Liver (tissue), 9 donors: ENCODE data around the gene CYP2S1. TPM values are rescaled to one million over a fixed set of nuclear protein-coding genes. Genes with fewer than 3 reads are reported as not detected.

Experiments used
- DNase-seq: peaks from one replicate; pipeline ENCODE4 v3.0.0-alpha.2; 2017; ENCODE audit warnings: low spot score
- H3K27ac ChIP-seq, 2 donors: one replicate each; pipeline ENCODE4 v1.7.0; 2013; ENCODE audit warnings: inconsistent platforms in 2 of 2, low read length in 2 of 2, control low read depth in 1 of 2, low read depth in 1 of 2, mild to moderate bottlenecking in 1 of 2
- H3K27me3 ChIP-seq, 4 donors: one replicate each; pipeline versions ENCODE4 v1.6.1 to v1.7.0; 2013; ENCODE audit warnings: low read length in 3 of 4, inconsistent platforms in 1 of 4, mild to moderate bottlenecking in 1 of 4, moderate library complexity in 1 of 4; ENCODE audit not compliant: control insufficient read depth in 4 of 4, insufficient read depth in 4 of 4
- H3K36me3 ChIP-seq, 4 donors: one replicate each; pipeline versions ENCODE4 v1.6.1 to v1.7.0; 2013; ENCODE audit warnings: low read length in 3 of 4, mild to moderate bottlenecking in 3 of 4, low read depth in 1 of 4, moderate library complexity in 1 of 4; ENCODE audit not compliant: control insufficient read depth in 4 of 4, insufficient read depth in 3 of 4
- H3K4me1 ChIP-seq, 4 donors: one replicate each; pipeline versions ENCODE4 v1.6.1 to v1.7.0; 2013; ENCODE audit warnings: low read length in 3 of 4, mild to moderate bottlenecking in 3 of 4, moderate library complexity in 1 of 4; ENCODE audit not compliant: control insufficient read depth in 4 of 4, insufficient read depth in 4 of 4
- H3K4me3 ChIP-seq, 3 donors: one replicate each; pipeline versions ENCODE4 v1.6.1 to v1.7.0; 2013; ENCODE audit warnings: low read length in 3 of 3, control low read depth in 1 of 3, low read depth in 1 of 3, mild to moderate bottlenecking in 1 of 3
- H3K9ac ChIP-seq, 2 donors: one replicate each; pipeline ENCODE4 v1.7.0; 2013; ENCODE audit warnings: low read length in 2 of 2, mild to moderate bottlenecking in 2 of 2, moderate library complexity in 2 of 2, control low read depth in 1 of 2, low read depth in 1 of 2
- H3K9me3 ChIP-seq, 4 donors: one replicate each; pipeline versions ENCODE4 v1.6.1 to v1.7.0; 2013; ENCODE audit warnings: low read length in 3 of 4; ENCODE audit not compliant: control insufficient read depth in 4 of 4
- CTCF ChIP-seq: fragments of 150-350 bp; IDR thresholded peaks from 2 replicates; pipeline ENCODE4 v1.5.1; 2017; ENCODE audit warnings: improper control_type of control experiment, low read depth, low read length; ENCODE audit not compliant: missing input control
- EGR1 ChIP-seq, 2 donors: IDR thresholded peaks; 2 replicates each; pipeline ENCODE4 v1.6.1; 2016 to 2018; ENCODE audit warnings: antibody characterized with exemption in 2 of 2, low read depth in 2 of 2
- FOXA1 ChIP-seq: IDR thresholded peaks from 2 replicates; pipeline ENCODE4 v1.6.1; 2016; ENCODE audit warnings: antibody characterized with exemption
- FOXA2 ChIP-seq: IDR thresholded peaks from 2 replicates; pipeline ENCODE4 v1.6.1; 2016; ENCODE audit warnings: antibody characterized with exemption
- GABPA ChIP-seq, 2 donors: IDR thresholded peaks in 1 of 2; conservative IDR thresholded peaks in 1 of 2; 2 replicates each; pipeline ENCODE4 v1.6.1; 2016; ENCODE audit warnings: antibody characterized with exemption in 2 of 2, mild to moderate bottlenecking in 1 of 2, moderate library complexity in 1 of 2
- HNF4A ChIP-seq, 2 donors: conservative IDR thresholded peaks; 2 replicates each; pipeline ENCODE4 v1.6.1; 2016; ENCODE audit warnings: antibody characterized with exemption in 2 of 2, mild to moderate bottlenecking in 2 of 2
- JUND ChIP-seq, 2 donors: IDR thresholded peaks; 2 replicates each; pipeline ENCODE4 v1.6.1; 2016; ENCODE audit warnings: antibody characterized with exemption in 2 of 2
- MAX ChIP-seq: IDR thresholded peaks from 2 replicates; pipeline ENCODE4 v1.6.1; 2016; ENCODE audit warnings: antibody characterized with exemption
- RXRA ChIP-seq, 2 donors: IDR thresholded peaks; 2 replicates each; pipeline ENCODE4 v1.6.1; 2017 to 2018; ENCODE audit warnings: antibody characterized with exemption in 2 of 2, mild to moderate bottlenecking in 1 of 2
- SP1 ChIP-seq: IDR thresholded peaks from 2 replicates; pipeline ENCODE4 v1.6.1; 2018; ENCODE audit warnings: antibody characterized with exemption, mild to moderate bottlenecking
- TAF1 ChIP-seq: conservative IDR thresholded peaks from 2 replicates; pipeline ENCODE4 v1.6.1; 2016; ENCODE audit warnings: antibody characterized with exemption, mild to moderate bottlenecking
- YY1 ChIP-seq: IDR thresholded peaks from 2 replicates; pipeline ENCODE4 v1.6.1; 2016; ENCODE audit warnings: antibody characterized with exemption, mild to moderate bottlenecking
- ZBTB33 ChIP-seq: IDR thresholded peaks from 2 replicates; pipeline ENCODE4 v1.6.1; 2016; ENCODE audit warnings: antibody characterized with exemption
- WGBS: extraction: QIAGEN DNeasy Blood & Tissue Kit; methylation state at CpG from one replicate; pipeline ENCODE4 v1.1.7; 2013; 5-methylcytosine and 5-hydroxymethylcytosine counted together
- polyA plus RNA-seq, 2 donors: library from polyadenylated mRNA; stranded (reverse) in 1 of 2; unstranded in 1 of 2; fragments of 200-250 nt in 1 of 2; fragments of >200 nt in 1 of 2; fragmentation: Nextera tagmentation in 1 of 2; extraction: Ambion mirVana in 1 of 2; gene quantifications; one replicate each; pipeline versions ENCODE4 v1.2.1 to v1.2.3, GENCODE V29; 2013 to 2015
- total RNA-seq, 2 donors: library from RNA; depleted of rRNA; stranded (reverse); fragments of >200 nt; gene quantifications; one replicate each; pipeline ENCODE4 v1.2.3, GENCODE V29; 2014
- TF ChIP-seq, protein P1 (sequence below): IDR thresholded peaks from 2 replicates; pipeline ENCODE4 v1.6.1; 2016; ENCODE audit warnings: antibody characterized with exemption
- donor health status: healthy.
- donor health status: healthy.
- donor health status: healthy.
- donor health status: healthy.
- donor health status: healthy.

Gene CYP2S1
- total and polyA plus RNA-seq, 4 donors, result 0.35 to 1.9 (median 1.5) TPM

GRCh38 chr19:41224632-41225031 is 31.6 kb downstream of the CYP2S1 start:
- WGBS, result 95% methylated on average over 7 of the region's 7 CpGs
- Histone ChIP-seq H3K4me3 (no peak overlapping the region), H3K27ac (no peak overlapping the region), H3K9me3 (no peaks in the 10 kb centered on the region), H3K27me3 (peaks cover 0 to 2% (median 0%) of the 10 kb centered on the region in 4 donors), H3K36me3 (no peaks in the 10 kb centered on the region), H3K4me1 (peaks cover 0 to 11% (median 7%) of the 10 kb centered on the region in 4 donors), H3K9ac (no peak overlapping the region)
- TF ChIP-seq FOXA2 (no peak), ZBTB33 (no peak), MAX (no peak), SP1 (no peak), EGR1 (IDR thresholded peaks at IDR 0.05; ENCODE audit: low read depth in 2 of 2) (no peak), GABPA (IDR thresholded peaks at IDR 0.05 in 1 of 2, conservative IDR thresholded peaks at IDR 0.05 in 1 of 2) (no peak), HNF4A (conservative IDR thresholded peaks at IDR 0.05) (no peak)
- TF ChIP-seq, protein P1, sequence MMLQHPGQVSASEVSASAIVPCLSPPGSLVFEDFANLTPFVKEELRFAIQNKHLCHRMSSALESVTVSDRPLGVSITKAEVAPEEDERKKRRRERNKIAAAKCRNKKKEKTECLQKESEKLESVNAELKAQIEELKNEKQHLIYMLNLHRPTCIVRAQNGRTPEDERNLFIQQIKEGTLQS, result no peak
- no peak for DNase-seq

DNA sequence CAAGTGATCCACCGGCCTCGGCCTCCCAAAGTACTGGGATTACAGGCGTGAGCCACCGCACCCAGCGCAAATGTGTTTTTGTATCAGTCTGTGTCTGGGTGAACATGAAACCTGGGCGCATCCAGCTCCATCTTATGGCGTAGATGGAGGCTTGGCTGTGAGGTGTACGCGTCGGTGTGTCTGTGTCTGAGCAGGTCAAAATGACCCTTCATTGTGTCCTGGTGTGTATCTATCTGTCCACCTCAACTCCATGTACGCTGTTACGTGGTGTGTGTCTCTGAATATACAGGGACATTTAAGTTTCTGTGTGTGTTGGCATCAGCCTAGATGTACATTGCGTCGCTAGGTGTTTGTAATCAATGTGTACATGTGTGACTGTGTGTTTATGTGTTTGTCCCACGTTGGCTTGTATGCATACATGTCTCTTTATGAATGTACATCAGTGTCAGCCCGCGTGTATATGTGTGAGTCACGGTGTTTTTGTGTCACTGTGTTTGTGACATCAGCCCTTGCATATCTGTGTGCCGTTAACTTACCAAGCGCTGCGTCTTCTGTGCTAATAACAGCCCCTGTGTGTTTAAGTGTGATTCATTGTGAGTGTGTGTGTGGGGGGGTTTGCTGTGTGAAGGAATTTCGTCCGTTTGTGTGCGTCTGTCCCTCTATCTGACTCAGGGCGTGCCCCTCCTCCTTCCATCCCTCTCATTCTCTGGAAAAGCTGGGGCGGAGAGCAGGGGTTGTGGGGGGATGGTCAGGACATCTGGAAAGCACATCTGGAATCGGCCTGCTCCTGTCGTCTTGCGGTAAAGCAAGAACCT is 32.4 kb downstream of the CYP2S1 start:
- TF ChIP-seq RXRA (IDR thresholded peaks at IDR 0.05) (no peak), YY1 (no peak), SP1 (no peak), JUND (IDR thresholded peaks at IDR 0.05) (no peak), FOXA1 (no peak), FOXA2 (no peak), TAF1 (no peak), ZBTB33 (no peak), CTCF (no peak), HNF4A (conservative IDR thresholded peaks at IDR 0.05) (no peak), GABPA (IDR thresholded peaks at IDR 0.05 in 1 of 2, conservative IDR thresholded peaks at IDR 0.05 in 1 of 2) (no peak)
- 69% methylated on average over 29 of the region's 29 CpGs for WGBS
- H3K9me3 ChIP-seq, result no peaks in the 10 kb centered on the region
- no peak for DNase-seq
- peak overlapping the region in 2 of 3 donors; percentile 60 to 80 for H3K4me3 ChIP-seq
- H3K9ac ChIP-seq, result peak overlapping the region in 1 of 2 donors; percentile 32
- peaks cover 0 to 11% (median 7%) of the 10 kb centered on the region in 4 donors for H3K4me1 ChIP-seq
- H3K27me3 ChIP-seq, result peaks cover 0 to under 1% (median 0%) of the 10 kb centered on the region in 4 donors
- no peaks in the 10 kb centered on the region for H3K36me3 ChIP-seq
- peak overlapping the region; percentile 68 for H3K27ac ChIP-seq
